ENCODE results near the gene CHRDL2. TPM values are rescaled to one million over a fixed set of nuclear protein-coding genes. Genes with fewer than 3 reads are reported as not detected.

Gene CHRDL2
- total RNA-seq, 1 donor from 2014 or later = not detected

- Mint-ChIP-seq H3K36me3 (ENCODE audit: unreplicated experiment) (no peaks in the 10 kb centered on the region), H3K27me3 (ENCODE audit: unreplicated experiment) (peaks cover 11% of the 10 kb centered on the region), H3K4me3 (ENCODE audit: unreplicated experiment) (no peak overlapping the region), H3K9me3 (ENCODE audit: unreplicated experiment) (peaks cover 4% of the 10 kb centered on the region), H3K27ac (ENCODE audit: unreplicated experiment) (no peak overlapping the region), H3K4me1 (ENCODE audit: low read depth, unreplicated experiment) (no peaks in the 10 kb centered on the region)
- TF ChIP-seq, protein P1, sequence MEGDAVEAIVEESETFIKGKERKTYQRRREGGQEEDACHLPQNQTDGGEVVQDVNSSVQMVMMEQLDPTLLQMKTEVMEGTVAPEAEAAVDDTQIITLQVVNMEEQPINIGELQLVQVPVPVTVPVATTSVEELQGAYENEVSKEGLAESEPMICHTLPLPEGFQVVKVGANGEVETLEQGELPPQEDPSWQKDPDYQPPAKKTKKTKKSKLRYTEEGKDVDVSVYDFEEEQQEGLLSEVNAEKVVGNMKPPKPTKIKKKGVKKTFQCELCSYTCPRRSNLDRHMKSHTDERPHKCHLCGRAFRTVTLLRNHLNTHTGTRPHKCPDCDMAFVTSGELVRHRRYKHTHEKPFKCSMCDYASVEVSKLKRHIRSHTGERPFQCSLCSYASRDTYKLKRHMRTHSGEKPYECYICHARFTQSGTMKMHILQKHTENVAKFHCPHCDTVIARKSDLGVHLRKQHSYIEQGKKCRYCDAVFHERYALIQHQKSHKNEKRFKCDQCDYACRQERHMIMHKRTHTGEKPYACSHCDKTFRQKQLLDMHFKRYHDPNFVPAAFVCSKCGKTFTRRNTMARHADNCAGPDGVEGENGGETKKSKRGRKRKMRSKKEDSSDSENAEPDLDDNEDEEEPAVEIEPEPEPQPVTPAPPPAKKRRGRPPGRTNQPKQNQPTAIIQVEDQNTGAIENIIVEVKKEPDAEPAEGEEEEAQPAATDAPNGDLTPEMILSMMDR (IDR thresholded peaks at IDR 0.05; ENCODE audit: partially characterized antibody, unreplicated experiment) = peak; percentile 61
- DNase-seq = peak; percentile 36
Observed at GRCh38 chr11:74683279-74683871, 47.9 kb downstream of the CHRDL2 start.

- Mint-ChIP-seq H3K4me1 (ENCODE audit: low read depth, unreplicated experiment) (no peaks in the 10 kb centered on the region), H3K27ac (ENCODE audit: unreplicated experiment) (no peak overlapping the region)
- no peak for DNase-seq
Observed at GRCh38 chr11:74682731-74683278, 48.4 kb downstream of the CHRDL2 start.

GRCh38 chr11:74681686-74682651 is 49.3 kb downstream of the CHRDL2 start:
- TF ChIP-seq, protein P1 (IDR thresholded peaks at IDR 0.05; ENCODE audit: partially characterized antibody, unreplicated experiment) = no peak
- Mint-ChIP-seq H3K27ac (ENCODE audit: unreplicated experiment) (no peak overlapping the region), H3K36me3 (ENCODE audit: unreplicated experiment) (no peaks in the 10 kb centered on the region)

More at GRCh38 chr11:74682731-74683278, 48.4 kb downstream of the CHRDL2 start:
- no peak overlapping the region for H3K4me3 Mint-ChIP-seq (ENCODE audit: unreplicated experiment)
- TF ChIP-seq, protein P1 (IDR thresholded peaks at IDR 0.05; ENCODE audit: partially characterized antibody, unreplicated experiment) = no peak
- no peaks in the 10 kb centered on the region for H3K36me3 Mint-ChIP-seq (ENCODE audit: unreplicated experiment)
- H3K27me3 Mint-ChIP-seq (ENCODE audit: unreplicated experiment) = peaks cover 11% of the 10 kb centered on the region
- H3K9me3 Mint-ChIP-seq (ENCODE audit: unreplicated experiment) = peaks cover 4% of the 10 kb centered on the region

GRCh38 chr11:74680703-74681531 is 50.3 kb downstream of the CHRDL2 start:
- H3K9me3 Mint-ChIP-seq (ENCODE audit: unreplicated experiment) = peaks cover 6% of the 10 kb centered on the region
- DNase-seq = no peak
- H3K27ac Mint-ChIP-seq (ENCODE audit: unreplicated experiment) = no peak overlapping the region
- H3K4me3 Mint-ChIP-seq (ENCODE audit: unreplicated experiment) = no peak overlapping the region
- H3K4me1 Mint-ChIP-seq (ENCODE audit: low read depth, unreplicated experiment) = peaks cover 8% of the 10 kb centered on the region
- peaks cover 11% of the 10 kb centered on the region for H3K27me3 Mint-ChIP-seq (ENCODE audit: unreplicated experiment)
- TF ChIP-seq, protein P1 (IDR thresholded peaks at IDR 0.05; ENCODE audit: partially characterized antibody, unreplicated experiment) = no peak
- no peaks in the 10 kb centered on the region for H3K36me3 Mint-ChIP-seq (ENCODE audit: unreplicated experiment)

More at GRCh38 chr11:74681686-74682651, 49.3 kb downstream of the CHRDL2 start:
- H3K9me3 Mint-ChIP-seq (ENCODE audit: unreplicated experiment) = peaks cover 6% of the 10 kb centered on the region
- H3K27me3 Mint-ChIP-seq (ENCODE audit: unreplicated experiment) = peaks cover 11% of the 10 kb centered on the region
- H3K4me1 Mint-ChIP-seq (ENCODE audit: low read depth, unreplicated experiment) = peaks cover 5% of the 10 kb centered on the region
- DNase-seq = no peak
- no peak overlapping the region for H3K4me3 Mint-ChIP-seq (ENCODE audit: unreplicated experiment)
